Measurements from ENCODE around the gene IFT88. TPM values are rescaled to one million over a fixed set of nuclear protein-coding genes. Genes with fewer than 3 reads are reported as not detected.
A peak's percentile ranks its signal among the peaks of the same experiment; 100 is the strongest.

The IFT88 gene
- total RNA-seq, 1 experiment from 2014 or later, result 5.2 TPM

DNA sequence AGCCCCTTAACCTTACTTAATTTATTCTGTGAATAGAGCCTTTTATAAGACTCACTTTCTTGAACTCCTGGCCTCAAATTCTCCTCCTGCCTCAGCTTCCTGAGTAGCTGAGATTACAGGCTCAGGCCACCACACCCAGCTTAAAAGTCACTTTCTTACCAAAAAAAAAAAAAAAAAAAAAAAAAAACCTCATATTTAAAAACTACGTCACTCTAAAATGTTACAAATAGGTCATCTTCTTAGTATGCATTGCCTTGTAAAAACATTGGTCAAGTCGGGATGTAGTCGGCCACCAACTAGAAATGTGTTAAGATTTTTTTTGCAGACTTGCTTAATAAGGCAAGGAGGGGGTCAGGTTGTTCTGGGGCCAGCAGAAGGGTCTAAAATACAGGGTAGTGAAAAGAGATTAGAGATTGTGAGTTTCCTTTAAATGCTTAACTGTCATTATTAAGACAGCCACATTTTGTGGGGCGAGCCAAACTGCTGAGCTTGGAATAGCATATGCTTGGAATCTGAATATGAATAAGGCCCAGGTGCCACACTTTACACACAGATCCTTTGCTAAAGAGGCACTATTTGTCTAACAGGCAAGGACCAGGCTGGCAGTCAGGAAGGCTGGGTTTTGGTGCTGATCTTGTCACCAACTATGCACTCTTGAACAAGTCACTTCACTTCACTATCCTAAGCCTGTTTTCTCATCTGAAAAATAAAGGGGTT, 120.1 kb downstream of the IFT88 start:
- Histone ChIP-seq H3K9me3 (ENCODE audit: control insufficient read depth, low read depth, low read length) (no peaks in the 10 kb centered on the region), H3K23me2 (ENCODE audit: insufficient read length, low read depth, low read length, poor library complexity, severe bottlenecking) (no peaks in the 10 kb centered on the region), H3K4me1 (ENCODE audit: insufficient read depth, low read length) (no peaks in the 10 kb centered on the region; the same call in 1 of the 2 replicates), H4K5ac (ENCODE audit: insufficient read length, low read depth, low read length) (no peak overlapping the region), H3K18ac (ENCODE audit: insufficient read length, low read depth, low read length) (no peak overlapping the region), H3K23ac (ENCODE audit: insufficient read length, low read depth, low read length) (no peak overlapping the region), H3K4me2 (ENCODE audit: insufficient read depth, insufficient read length, low read length) (no peak overlapping the region), H2BK20ac (ENCODE audit: low read depth, low read length, poor library complexity, severe bottlenecking) (no peak overlapping the region), H2BK120ac (ENCODE audit: low read depth, low read length, poor library complexity, severe bottlenecking) (no peak overlapping the region), H2BK5ac (ENCODE audit: insufficient read length, low read length) (no peak overlapping the region), H2BK12ac (ENCODE audit: insufficient read length, low read depth, low read length) (no peak overlapping the region), H3K79me1 (ENCODE audit: insufficient read depth, low read depth, low read length, poor library complexity, severe bottlenecking) (no peaks in the 10 kb centered on the region), H3T11ph (ENCODE audit: low read length) (no peak overlapping the region), H3K56ac (ENCODE audit: insufficient read length, low read depth, low read length) (no peak overlapping the region), H2AFZ (ENCODE audit: low read length) (no peak overlapping the region), H3K9ac (ENCODE audit: extremely low read depth, insufficient read length, low read length) (no peak overlapping the region), H3K14ac (ENCODE audit: insufficient read depth, low read length) (no peak overlapping the region), H3K4ac (ENCODE audit: low read depth, low read length) (no peak overlapping the region), H4K8ac (replicated peaks; ENCODE audit: insufficient read length, low read depth, low read length) (no peak overlapping the region), H3K27ac (ENCODE audit: insufficient read length, low read depth, low read length) (no peak overlapping the region), H3K79me2 (ENCODE audit: insufficient read depth, low read length) (no peaks in the 10 kb centered on the region), H2BK15ac (ENCODE audit: low read depth, low read length) (no peak overlapping the region), H4K91ac (ENCODE audit: insufficient read length, low read depth, low read length) (no peak overlapping the region), H3K27me3 (ENCODE audit: insufficient read depth, low read length) (no peaks in the 10 kb centered on the region), H2AK5ac (ENCODE audit: insufficient read length, low read length) (no peak overlapping the region), H4K20me1 (ENCODE audit: control insufficient read depth, insufficient read depth, insufficient read length) (no peaks in the 10 kb centered on the region)
- no peak overlapping the region for H3K4me3 Mint-ChIP-seq
- peaks cover 44 to 46% of the 10 kb centered on the region in 2 experiments for H3K4me1 Mint-ChIP-seq
- DNase-seq, result no peak
- no peaks in the 10 kb centered on the region for H3K36me3 Mint-ChIP-seq (ENCODE audit: insufficient read depth in 1 of 3, low read depth in 3 of 3)
- no peak for TF ChIP-seq CTCF (conservative IDR thresholded peaks at IDR 0.05)
- no peaks in the 10 kb centered on the region for H3K27me3 Mint-ChIP-seq (ENCODE audit: low read depth)
- no peaks in the 10 kb centered on the region for H3K9me3 Mint-ChIP-seq
- H3K27ac Mint-ChIP-seq, result peak overlapping the region in 2 of 3 experiments; percentile 49 to 65; a peak in 3 of 7 replicates
- no CpG with 5 or more reads among the region's 4 CpGs for WGBS (ENCODE audit: extremely low coverage, insufficient read length, low lambda C conversion rate)

Data from H9 (cell line).